ENCODE results near the gene SF3A2.

Gene SF3A2

DNA sequence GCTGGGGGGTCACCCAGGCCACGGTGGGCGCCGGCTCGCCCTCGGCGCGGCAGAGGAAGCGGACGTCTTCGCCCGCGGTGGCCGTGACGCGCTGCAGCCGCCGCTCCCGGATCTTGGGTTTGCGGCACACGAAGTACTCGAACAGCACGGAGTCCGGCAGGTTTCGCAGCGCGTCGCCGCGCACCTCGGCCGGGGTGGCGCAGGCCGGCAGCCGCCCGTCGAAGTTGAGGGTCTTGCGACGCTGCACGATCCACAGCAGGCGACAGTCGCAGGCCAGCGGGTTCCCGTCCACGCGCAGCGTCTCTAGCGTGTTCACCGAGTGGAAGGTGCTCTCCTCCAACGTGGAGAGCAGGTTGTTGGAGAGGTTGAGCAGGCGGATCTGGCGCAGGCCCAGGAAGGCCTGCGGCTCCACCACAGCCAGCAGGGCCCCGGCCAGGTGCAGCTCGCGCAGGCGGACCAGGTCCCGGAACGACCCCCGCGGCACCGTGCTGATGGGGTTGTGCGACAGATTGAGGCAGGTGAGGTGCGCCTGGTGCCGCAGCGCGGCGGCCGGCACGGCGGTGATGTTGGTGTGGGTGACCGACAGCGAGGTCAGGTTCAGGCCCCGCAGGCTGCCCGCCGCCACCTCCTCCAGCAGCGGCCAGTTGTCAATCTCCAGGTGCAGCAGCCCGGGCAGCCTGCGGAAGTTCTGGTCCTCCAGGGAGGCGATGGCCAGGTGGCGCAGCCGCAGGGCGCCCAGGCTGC lies 54.0 kb downstream of the SF3A2 start:
- peak overlapping the region in 1 of 2 donors; percentile 67 for H3K27ac Mint-ChIP-seq
- H3K27me3 Mint-ChIP-seq = peaks cover 31% of the 10 kb centered on the region
- H3K9me3 Mint-ChIP-seq = no peaks in the 10 kb centered on the region
- H3K4me1 Mint-ChIP-seq = peaks cover 45% of the 10 kb centered on the region
- ATAC-seq = peak; percentile 32
- H3K4me3 Mint-ChIP-seq = peak overlapping the region; percentile 71 to 94
- no peak for DNase-seq

DNA sequence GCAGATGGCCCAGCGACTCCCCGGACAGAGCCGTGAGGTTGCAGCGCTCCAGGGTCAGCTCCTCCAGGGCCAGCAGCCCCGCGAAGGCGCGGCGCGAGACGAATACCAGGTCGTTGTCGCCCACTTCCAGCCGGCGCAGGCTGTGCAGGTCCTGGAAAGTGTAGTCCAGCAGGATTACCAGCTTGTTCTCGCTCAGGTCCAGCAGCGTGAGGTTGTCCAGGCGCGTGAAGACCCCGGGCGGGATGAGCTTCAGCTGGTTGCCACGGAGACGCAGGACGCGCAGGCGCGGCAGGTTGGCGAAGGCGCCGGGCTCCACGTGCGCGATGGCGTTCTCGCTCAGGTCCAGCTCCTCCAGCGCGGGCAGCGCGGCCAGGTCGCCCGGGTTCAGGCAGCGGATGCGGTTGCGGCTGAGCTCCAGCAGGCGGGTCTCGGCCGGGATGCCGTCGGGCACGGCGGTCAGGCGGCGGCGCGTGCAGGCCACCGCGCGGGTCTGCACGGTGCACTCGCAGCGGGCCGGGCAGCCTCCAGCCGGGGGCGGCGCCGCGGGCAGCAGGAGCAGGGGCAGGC lies 54.6 kb downstream of the SF3A2 start:
- Mint-ChIP-seq H3K27ac (no peak overlapping the region), H3K4me3 (peak overlapping the region; percentile 71 to 94), H3K4me1 (peaks cover 45% of the 10 kb centered on the region), H3K27me3 (peaks cover 31% of the 10 kb centered on the region), H3K9me3 (no peaks in the 10 kb centered on the region)
- no peak for ATAC-seq
- no peak for DNase-seq

DNA sequence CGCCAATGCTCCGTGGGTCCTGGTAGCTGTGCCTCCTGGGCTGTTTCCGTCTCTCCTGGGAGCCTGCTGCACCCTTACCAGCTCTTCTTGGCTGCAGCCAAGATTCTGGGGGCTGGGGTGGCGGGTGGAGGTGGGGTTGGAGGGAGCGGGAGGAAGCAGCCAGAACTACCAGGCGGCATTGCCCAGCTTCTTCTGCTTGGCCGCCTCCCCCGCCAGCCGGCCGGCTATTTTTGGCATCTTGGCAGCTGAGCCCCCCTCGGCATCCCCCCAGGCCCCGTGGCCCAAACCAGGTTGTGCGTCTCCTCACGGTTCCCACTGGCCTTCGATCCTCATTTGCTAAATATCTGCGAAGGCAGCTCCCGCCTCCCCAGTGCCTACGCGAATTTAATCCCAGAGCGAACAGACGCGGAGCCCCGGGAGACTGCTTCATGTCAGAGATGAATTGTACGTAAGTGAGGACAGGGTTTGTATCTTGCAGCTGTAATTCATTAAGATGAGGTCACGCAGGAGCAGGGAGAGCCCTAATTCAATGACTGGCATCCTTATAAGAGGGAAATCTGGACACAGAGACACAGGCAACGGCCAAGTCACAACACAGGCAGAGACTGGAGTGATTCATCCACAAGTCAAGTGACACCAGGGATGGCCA lies 58.2 kb downstream of the SF3A2 start:
- Mint-ChIP-seq H3K27me3 (peaks cover 11% of the 10 kb centered on the region), H3K27ac (no peak overlapping the region), H3K4me3 (no peak overlapping the region), H3K4me1 (peaks cover 26% of the 10 kb centered on the region), H3K9me3 (no peaks in the 10 kb centered on the region)
- no peak for ATAC-seq
- DNase-seq = no peak

DNA sequence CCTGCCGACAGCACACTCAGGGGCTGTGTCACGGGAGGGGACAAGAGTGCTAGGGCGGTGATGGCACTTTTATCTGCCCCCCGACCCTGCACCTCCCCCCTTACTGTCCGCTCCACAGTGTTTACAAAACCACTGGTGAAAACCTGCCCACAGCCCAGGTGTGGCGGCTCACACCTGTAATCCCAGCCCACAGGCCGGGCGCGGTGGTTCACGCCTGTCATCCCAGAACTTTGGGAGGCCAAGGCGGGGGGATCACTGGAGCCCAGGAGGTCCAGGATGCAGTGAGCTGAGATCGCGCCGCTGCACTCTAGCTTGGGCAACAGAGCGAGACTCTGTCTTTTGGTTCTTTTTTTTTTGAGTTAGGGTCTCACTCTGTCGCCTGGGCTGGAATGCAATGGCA lies 59.5 kb downstream of the SF3A2 start:
- DNase-seq = no peak
- no peaks in the 10 kb centered on the region for H3K9me3 Mint-ChIP-seq
- peaks cover 2% of the 10 kb centered on the region for H3K27me3 Mint-ChIP-seq
- H3K27ac Mint-ChIP-seq = no peak overlapping the region
- no peak overlapping the region for H3K4me3 Mint-ChIP-seq
- peaks cover 15% of the 10 kb centered on the region for H3K4me1 Mint-ChIP-seq
- ATAC-seq = no peak
